HG02885 (cell line): Measurements from ENCODE around the gene PRM2.
A peak's percentile ranks its signal among the peaks of the same experiment; 100 is the strongest.

Source experiments
- ATAC-seq: cut with Tn5 transposase; IDR thresholded peaks from one replicate; pipeline ENCODE4 v1.9.1; 2021; ENCODE audit warnings: mild to moderate bottlenecking; ENCODE audit not compliant: unreplicated experiment, poor library complexity

PRM2 gene

GRCh38 chr16:11265124-11265523 is 11.2 kb downstream of the PRM2 start:
- no peak for ATAC-seq

GRCh38 chr16:11264155-11264832 is 12.0 kb downstream of the PRM2 start:
- ATAC-seq = no peak

GRCh38 chr16:11263737-11264136 is 12.5 kb downstream of the PRM2 start:
- no peak for ATAC-seq

- no peak for ATAC-seq
These were observed 13.4 kb downstream of the PRM2 start for GRCh38 chr16:11262915-11263314.

- ATAC-seq = no peak
These were observed 15.7 kb downstream of the PRM2 start for GRCh38 chr16:11260596-11260966.

GRCh38 chr16:11259655-11260595 is 16.4 kb downstream of the PRM2 start:
- ATAC-seq = no peak

GRCh38 chr16:11258553-11259492 is 17.5 kb downstream of the PRM2 start:
- no peak for ATAC-seq

- ATAC-seq = no peak
These were observed 18.9 kb downstream of the PRM2 start for GRCh38 chr16:11257131-11257938.

- no peak for ATAC-seq
These were observed 19.6 kb downstream of the PRM2 start for GRCh38 chr16:11256661-11257130.

- ATAC-seq = peak; percentile 64
These were observed 20.3 kb downstream of the PRM2 start, which contains the start of gene SOCS1 for GRCh38 chr16:11255737-11256660. Gene SOCS1, minus strand, starts transcription at chr16:11256204. Its CDS starts 726 bp downstream, at chr16:11255478.

GRCh38 chr16:11254913-11255736 is 21.2 kb downstream of the PRM2 start:
- peak; percentile 1 for ATAC-seq

- ATAC-seq = no peak
These were observed 22.0 kb downstream of the PRM2 start for GRCh38 chr16:11253995-11254912.

GRCh38 chr16:11253009-11253994 is 23.0 kb downstream of the PRM2 start:
- no peak for ATAC-seq

- ATAC-seq = no peak
These were observed 23.8 kb downstream of the PRM2 start for GRCh38 chr16:11252482-11252931.
